Measurements from ENCODE around the gene COL15A1.
"Not testable (repeated sequence)": the region's sequence is repeated elsewhere in the genome, so short reads cannot be mapped to it uniquely, and the experiment has no call there.

COL15A1 gene

DNA sequence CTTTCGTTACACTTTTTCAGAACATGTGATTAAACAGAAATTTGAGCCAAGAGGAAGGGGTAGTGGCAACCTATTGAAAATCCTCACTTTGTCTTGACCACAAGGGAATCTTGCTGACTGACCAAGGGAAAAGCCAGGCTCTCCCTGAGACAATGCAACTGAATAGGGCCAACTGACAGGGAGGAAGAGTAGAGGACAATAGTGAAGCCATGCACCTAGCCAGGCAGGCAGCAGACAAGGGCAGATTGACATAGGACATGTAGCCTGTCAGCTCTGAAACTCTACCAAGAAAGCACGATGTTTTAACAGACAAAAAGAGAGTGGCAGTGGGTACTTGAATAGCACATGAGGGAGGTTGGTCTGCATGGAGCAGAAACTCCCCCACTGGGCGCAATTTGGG lies 152.7 kb downstream of the COL15A1 start:
- no peak for DNase-seq (ENCODE audit: extremely low spot score)
- POLR2A ChIA-PET: no interaction called here
- CTCF ChIA-PET: no interaction called here

DNA sequence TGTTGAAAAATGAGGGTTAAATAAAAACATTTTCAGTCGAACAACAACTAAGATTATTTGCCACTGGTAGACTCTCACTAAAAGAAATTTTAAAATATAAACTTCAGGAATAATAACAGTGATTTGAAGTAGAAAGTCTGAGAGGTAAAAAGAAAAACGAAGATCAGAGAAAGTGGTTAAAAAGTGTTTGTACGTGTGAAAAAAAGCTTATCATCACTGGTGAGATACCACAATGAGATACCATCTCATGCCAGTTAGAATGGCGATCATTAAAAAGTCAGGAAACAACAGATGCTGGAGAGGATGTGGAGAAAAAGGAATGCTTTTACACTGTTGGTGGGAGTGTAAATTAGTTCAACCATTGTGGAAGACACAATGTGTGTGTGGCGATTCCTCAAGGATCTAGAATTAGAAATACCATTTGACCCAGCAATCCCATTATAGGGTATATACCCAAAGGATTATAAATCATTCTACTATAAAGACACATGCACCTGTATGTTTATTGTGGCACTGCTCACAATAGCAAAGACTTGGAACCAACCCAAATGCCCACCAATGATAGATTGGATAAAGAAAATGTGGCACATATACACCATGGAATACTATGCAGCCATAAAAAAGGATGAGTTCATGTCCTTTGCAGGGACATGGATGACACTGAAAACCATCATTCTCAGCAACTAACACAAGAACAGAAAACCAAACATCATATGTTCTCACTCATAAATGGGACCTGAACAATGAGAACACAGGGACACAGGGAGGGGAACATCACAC lies 156.3 kb downstream of the COL15A1 start:
- DNase-seq (ENCODE audit: extremely low spot score); CTCF ChIA-PET; POLR2A ChIA-PET: not testable (repeated sequence)

More for the DNA sequence above, 152.7 kb downstream of the COL15A1 start:
- TF ChIP-seq HDGF (IDR thresholded peaks at IDR 0.05; ENCODE audit: borderline replicate concordance) (no peak), FOXM1 (IDR thresholded peaks at IDR 0.05; ENCODE audit: borderline replicate concordance) (no peak), TARDBP (IDR thresholded peaks at IDR 0.05) (no peak), SUZ12 (IDR thresholded peaks at IDR 0.05) (no peak), LEF1 (IDR thresholded peaks at IDR 0.05; ENCODE audit: borderline replicate concordance) (no peak), SP1 (IDR thresholded peaks at IDR 0.05) (no peak), CTBP1 (IDR thresholded peaks at IDR 0.05; ENCODE audit: borderline replicate concordance) (no peak), FOXK2 (IDR thresholded peaks at IDR 0.05) (no peak), ARNT (IDR thresholded peaks at IDR 0.05) (no peak), L3MBTL2 (conservative IDR thresholded peaks at IDR 0.05) (no peak), FOXA1 (IDR thresholded peaks at IDR 0.05) (no peak), ELF4 (IDR thresholded peaks at IDR 0.05) (no peak), ZNF384 (IDR thresholded peaks at IDR 0.05) (no peak), BHLHE40 (IDR thresholded peaks at IDR 0.05; ENCODE audit: borderline replicate concordance) (no peak), NFRKB (IDR thresholded peaks at IDR 0.05) (no peak)
- TF ChIP-seq, protein P1, sequence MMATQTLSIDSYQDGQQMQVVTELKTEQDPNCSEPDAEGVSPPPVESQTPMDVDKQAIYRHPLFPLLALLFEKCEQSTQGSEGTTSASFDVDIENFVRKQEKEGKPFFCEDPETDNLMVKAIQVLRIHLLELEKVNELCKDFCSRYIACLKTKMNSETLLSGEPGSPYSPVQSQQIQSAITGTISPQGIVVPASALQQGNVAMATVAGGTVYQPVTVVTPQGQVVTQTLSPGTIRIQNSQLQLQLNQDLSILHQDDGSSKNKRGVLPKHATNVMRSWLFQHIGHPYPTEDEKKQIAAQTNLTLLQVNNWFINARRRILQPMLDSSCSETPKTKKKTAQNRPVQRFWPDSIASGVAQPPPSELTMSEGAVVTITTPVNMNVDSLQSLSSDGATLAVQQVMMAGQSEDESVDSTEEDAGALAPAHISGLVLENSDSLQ (IDR thresholded peaks at IDR 0.05): no peak

DNA sequence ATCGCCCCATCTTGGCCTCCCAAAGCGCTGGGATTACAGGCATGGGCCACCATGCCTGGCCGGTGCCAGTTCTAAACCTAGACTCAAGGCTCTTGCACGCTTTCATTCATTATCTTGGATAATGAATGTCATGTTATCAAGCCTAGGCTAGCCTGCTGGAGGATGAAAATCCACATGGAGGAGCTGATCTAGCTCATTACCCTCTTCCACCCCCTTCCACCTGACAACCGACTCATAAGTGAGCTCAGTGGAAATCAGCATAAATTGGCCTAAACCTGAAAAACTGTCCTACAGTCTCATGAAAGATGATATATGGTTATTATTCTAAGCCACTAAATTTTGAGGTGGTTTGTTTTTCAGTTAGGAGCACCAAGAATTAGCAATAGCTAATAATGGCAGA lies 157.6 kb downstream of the COL15A1 start:
- ChIA-PET POLR2A (no interaction called here), CTCF (no interaction called here)
- no peak for DNase-seq (ENCODE audit: extremely low spot score)

DNA sequence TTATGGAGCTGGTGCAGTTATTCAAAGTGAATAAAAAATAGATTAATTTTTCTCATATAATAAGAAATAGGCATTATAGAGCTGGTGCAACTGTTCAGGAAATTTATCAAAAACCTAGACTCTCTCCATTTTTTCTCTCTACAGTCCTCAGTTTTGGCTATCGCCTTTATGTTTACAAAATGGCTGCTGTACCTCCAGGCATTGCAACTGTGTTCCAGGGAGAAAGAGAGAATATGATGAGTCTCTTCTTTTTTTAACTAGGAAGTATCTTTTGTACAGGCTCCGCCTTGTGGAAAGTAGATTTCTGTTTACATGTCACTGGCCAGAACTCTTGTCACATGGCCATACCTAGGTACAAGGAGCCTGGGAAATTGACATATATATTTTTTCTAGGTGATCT lies 158.1 kb downstream of the COL15A1 start:
- TF ChIP-seq FOXM1 (IDR thresholded peaks at IDR 0.05; ENCODE audit: borderline replicate concordance) (no peak), SP1 (IDR thresholded peaks at IDR 0.05) (no peak), NFRKB (IDR thresholded peaks at IDR 0.05) (no peak)
- no peak for DNase-seq (ENCODE audit: extremely low spot score)
- ChIA-PET POLR2A (no interaction called here), CTCF (no interaction called here)

More for the DNA sequence above, 157.6 kb downstream of the COL15A1 start:
- TF ChIP-seq NFRKB (IDR thresholded peaks at IDR 0.05) (no peak), BHLHE40 (IDR thresholded peaks at IDR 0.05; ENCODE audit: borderline replicate concordance) (no peak), FOXA1 (IDR thresholded peaks at IDR 0.05) (no peak), L3MBTL2 (conservative IDR thresholded peaks at IDR 0.05) (no peak), TARDBP (IDR thresholded peaks at IDR 0.05) (no peak), CTBP1 (IDR thresholded peaks at IDR 0.05; ENCODE audit: borderline replicate concordance) (no peak), ZNF384 (IDR thresholded peaks at IDR 0.05) (no peak)
- TF ChIP-seq, protein P1 (IDR thresholded peaks at IDR 0.05): no peak

DNA sequence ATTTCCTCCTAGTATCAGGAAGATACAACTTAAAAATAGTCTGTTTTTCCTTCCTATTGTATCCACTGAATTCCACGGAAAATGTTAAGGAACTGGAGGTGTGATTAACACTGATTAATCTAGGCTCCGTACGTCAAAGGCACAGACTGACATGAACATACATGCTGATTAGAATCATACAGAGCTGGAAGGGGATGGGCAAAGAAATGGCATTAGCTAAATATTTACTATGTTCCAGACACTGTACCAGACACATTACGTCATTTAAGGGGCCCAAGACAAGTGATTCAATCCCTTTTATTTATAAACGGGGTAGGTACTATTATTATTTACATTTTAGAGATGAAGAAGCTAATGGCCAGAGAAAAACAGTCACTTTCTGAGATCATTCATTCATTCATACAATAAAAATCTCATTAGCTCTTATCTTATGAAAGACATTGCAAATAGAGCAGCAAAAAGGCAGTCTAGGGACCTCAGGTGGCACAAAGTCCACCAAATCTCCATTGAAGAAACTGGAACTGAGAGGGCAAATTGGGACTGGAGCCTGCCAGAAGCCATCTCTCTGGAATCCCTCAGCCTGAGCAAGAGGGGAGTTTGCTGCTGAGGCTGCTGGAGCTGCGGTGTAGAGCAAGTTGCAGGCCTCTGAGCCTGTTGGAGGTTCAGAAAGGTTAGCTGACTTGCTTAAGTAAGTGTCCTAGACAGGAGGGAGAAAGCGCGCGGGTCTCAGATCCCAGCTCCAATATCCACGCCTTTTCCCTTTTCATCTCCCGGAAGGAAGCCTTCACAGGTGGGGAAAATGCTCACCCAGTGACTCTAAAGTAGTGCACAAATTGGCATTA lies 159.6 kb downstream of the COL15A1 start:
- no peak for DNase-seq (ENCODE audit: extremely low spot score)
- CTCF ChIA-PET: interaction anchor here (0.6 to 1.3 kb wide), 2 partner anchors 38 to 112 kb away, joined by 3 read pairs; no protein-coding TSS in a partner anchor
- TF ChIP-seq NFRKB (IDR thresholded peaks at IDR 0.05) (no peak), FOXA1 (IDR thresholded peaks at IDR 0.05) (no peak), ARNT (IDR thresholded peaks at IDR 0.05) (no peak), L3MBTL2 (conservative IDR thresholded peaks at IDR 0.05) (no peak), TARDBP (IDR thresholded peaks at IDR 0.05) (no peak), FOXK2 (IDR thresholded peaks at IDR 0.05) (no peak), SUZ12 (IDR thresholded peaks at IDR 0.05) (no peak), FOXM1 (IDR thresholded peaks at IDR 0.05; ENCODE audit: borderline replicate concordance) (no peak), BHLHE40 (IDR thresholded peaks at IDR 0.05; ENCODE audit: borderline replicate concordance) (no peak)
- TF ChIP-seq, protein P1 (IDR thresholded peaks at IDR 0.05): no peak
- POLR2A ChIA-PET: no interaction called here

DNA sequence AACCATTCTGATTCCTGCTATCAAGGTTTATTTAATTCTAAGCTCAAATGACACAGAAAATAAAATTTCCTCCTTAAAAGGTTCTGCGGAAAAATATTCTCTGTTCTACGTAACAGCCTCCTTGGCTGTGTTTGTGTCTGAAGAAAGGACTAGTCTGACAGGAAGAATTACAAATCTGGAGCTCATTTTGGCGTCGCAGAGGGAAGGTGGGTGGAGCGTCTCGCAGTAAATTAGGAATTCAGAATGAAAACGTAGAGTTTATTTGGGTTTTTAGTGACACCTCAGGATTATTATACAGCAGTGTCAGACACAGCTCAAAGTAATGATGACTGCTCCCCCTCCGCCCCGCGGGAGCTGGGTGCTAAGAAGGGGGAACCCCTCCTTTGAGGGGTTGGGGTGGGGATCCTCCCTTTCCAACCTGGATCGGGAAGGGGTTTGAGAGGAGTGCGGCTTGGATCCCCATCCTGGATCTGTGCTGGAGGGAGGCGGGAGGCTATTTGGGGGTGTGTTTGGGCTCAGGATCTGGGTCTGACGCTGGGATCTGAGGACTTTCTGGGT lies 160.3 kb downstream of the COL15A1 start:
- POLR2A ChIA-PET: no interaction called here
- CTCF ChIA-PET: interaction anchor here (1.3 kb wide), 1 partner anchor 37 kb away, joined by 3 read pairs; no protein-coding TSS in a partner anchor

More for the DNA sequence above, 160.3 kb downstream of the COL15A1 start:
- TF ChIP-seq, protein P1 (IDR thresholded peaks at IDR 0.05): no peak
- TF ChIP-seq CTBP1 (IDR thresholded peaks at IDR 0.05; ENCODE audit: borderline replicate concordance): no peak
- TF ChIP-seq FOXK2 (IDR thresholded peaks at IDR 0.05): no peak
- TF ChIP-seq HDGF (IDR thresholded peaks at IDR 0.05; ENCODE audit: borderline replicate concordance): no peak
- TF ChIP-seq LEF1 (IDR thresholded peaks at IDR 0.05; ENCODE audit: borderline replicate concordance): no peak
- no peak for TF ChIP-seq FOXA1 (IDR thresholded peaks at IDR 0.05)
- TF ChIP-seq BHLHE40 (IDR thresholded peaks at IDR 0.05; ENCODE audit: borderline replicate concordance): no peak
- DNase-seq (ENCODE audit: extremely low spot score): no peak
